ENCODE measurements around the gene AGPAT1.
"Not testable (repeated sequence)": the region's sequence is repeated elsewhere in the genome, so short reads cannot be mapped to it uniquely, and the experiment has no call there.

AGPAT1 gene

GRCh38 chr6:32200711-32201475 lies 25.0 kb upstream of the AGPAT1 start:
- DNase-seq (ENCODE audit: low read depth in 1 of 2, low spot score in 1 of 2) = no peak

- no peak for DNase-seq (ENCODE audit: low read depth in 1 of 2, low spot score in 1 of 2)
Measured at GRCh38 chr6:32198866-32199265, 23.0 kb upstream of the AGPAT1 start.

GRCh38 chr6:32198345-32198696 lies 22.4 kb upstream of the AGPAT1 start:
- DNase-seq (ENCODE audit: low read depth in 1 of 2, low spot score in 1 of 2) = no peak

GRCh38 chr6:32196682-32197616 lies 21.1 kb upstream of the AGPAT1 start:
- DNase-seq (ENCODE audit: low read depth in 1 of 2, low spot score in 1 of 2) = no peak

- peak; percentile 18 to 40 for DNase-seq (ENCODE audit: low read depth in 1 of 2, low spot score in 1 of 2)
Measured at GRCh38 chr6:32195902-32196681, 20.2 kb upstream of the AGPAT1 start.

- peak; percentile 100 for DNase-seq (ENCODE audit: low read depth in 1 of 2, low spot score in 1 of 2)
Measured at GRCh38 chr6:32195652-32195901, 19.7 kb upstream of the AGPAT1 start.

GRCh38 chr6:32194825-32195651 lies 19.2 kb upstream of the AGPAT1 start:
- no peak for DNase-seq (ENCODE audit: low read depth in 1 of 2, low spot score in 1 of 2)

GRCh38 chr6:32194388-32194787 lies 18.5 kb upstream of the AGPAT1 start:
- DNase-seq (ENCODE audit: low read depth in 1 of 2, low spot score in 1 of 2) = no peak

GRCh38 chr6:32193096-32193495 lies 17.2 kb upstream of the AGPAT1 start:
- not testable (repeated sequence) for DNase-seq (ENCODE audit: low read depth in 1 of 2, low spot score in 1 of 2)

GRCh38 chr6:32192608-32193039 lies 16.7 kb upstream of the AGPAT1 start, which contains the start of gene GPSM3:
Gene GPSM3, minus strand, starts transcription at chr6:32192643. Its CDS starts 130 bp downstream, at chr6:32192513.
- peak in 1 of 2 donors; percentile 29 for DNase-seq (ENCODE audit: low read depth in 1 of 2, low spot score in 1 of 2)

- no peak for DNase-seq (ENCODE audit: low read depth in 1 of 2, low spot score in 1 of 2)
Measured at GRCh38 chr6:32191696-32192607, 16.1 kb upstream of the AGPAT1 start.

GRCh38 chr6:32190911-32191677 lies 15.2 kb upstream of the AGPAT1 start:
- no peak for DNase-seq (ENCODE audit: low read depth in 1 of 2, low spot score in 1 of 2)

- DNase-seq (ENCODE audit: low read depth in 1 of 2, low spot score in 1 of 2) = peak; percentile 64 to 73
Measured at GRCh38 chr6:32190054-32190851, 14.4 kb upstream of the AGPAT1 start, which contains the start of gene PBX2. Gene PBX2, minus strand, starts transcription at chr6:32190202. Its CDS starts 287 bp downstream, at chr6:32189915.

- DNase-seq (ENCODE audit: low read depth in 1 of 2, low spot score in 1 of 2) = no peak
Measured at GRCh38 chr6:32189742-32190053, 13.8 kb upstream of the AGPAT1 start.

GRCh38 chr6:32189069-32189741 lies 13.3 kb upstream of the AGPAT1 start:
- no peak for DNase-seq (ENCODE audit: low read depth in 1 of 2, low spot score in 1 of 2)

- DNase-seq (ENCODE audit: low read depth in 1 of 2, low spot score in 1 of 2) = no peak
Measured at GRCh38 chr6:32188381-32189068, 12.6 kb upstream of the AGPAT1 start.
